Gastroesophageal sphincter (tissue), 4 donors: Measurements from ENCODE around the gene MCUR1. TPM values are rescaled to one million over a fixed set of nuclear protein-coding genes. Genes with fewer than 3 reads are reported as not detected.
"Not testable (repeated sequence)": the region's sequence is repeated elsewhere in the genome, so short reads cannot be mapped to it uniquely, and the experiment has no call there.

Experiments used
- ATAC-seq: fragments of 150-250 bp; one replicate; pipeline ENCODE4 v1.9.1; 2016; ENCODE audit warnings: mild to moderate bottlenecking, moderate library complexity
- H3K27ac ChIP-seq, 4 donors: fragments of 200-600 bp; sonication (generic) in 3 of 4; 1 replicate in 3 of 4; 2 replicates in 1 of 4; pipeline ENCODE4 v1.5.1; 2016 to 2019
- H3K27me3 ChIP-seq: fragments of 200-600 bp; sonication (generic); one replicate; pipeline ENCODE4 v1.5.1; 2019
- H3K36me3 ChIP-seq, 2 donors: fragments of 200-600 bp; sonication (generic); one replicate each; pipeline ENCODE4 v1.5.1; 2019; ENCODE audit warnings: control low read depth in 1 of 2
- H3K4me1 ChIP-seq, 3 donors: fragments of 200-600 bp; sonication (generic); 1 replicate in 2 of 3; 2 replicates in 1 of 3; pipeline ENCODE4 v1.5.1; 2016 to 2019; ENCODE audit warnings: control low read depth in 2 of 3
- H3K4me3 ChIP-seq, 2 donors: fragments of 200-600 bp; sonication (generic); one replicate each; pipeline ENCODE4 v1.5.1; 2019; ENCODE audit warnings: mild to moderate bottlenecking in 1 of 2, moderate library complexity in 1 of 2
- H3K9me3 ChIP-seq, 3 donors: fragments of 200-600 bp; sonication (generic); one replicate each; pipeline ENCODE4 v1.5.1; 2017 to 2019; ENCODE audit warnings: control low read depth in 2 of 3
- EP300 ChIP-seq: sonication (generic); formaldehyde crosslinking; IDR thresholded peaks from one replicate; pipeline ENCODE4 v1.6.1; 2017; ENCODE audit warnings: antibody characterized with exemption, mild to moderate bottlenecking
- POLR2A ChIP-seq, 2 donors: fragments of 450-650 bp; IDR thresholded peaks; one replicate each; pipeline ENCODE4 v1.6.1; 2017; ENCODE audit warnings: antibody characterized with exemption in 2 of 2, mild to moderate bottlenecking in 2 of 2, moderate library complexity in 1 of 2
- POLR2AphosphoS5 ChIP-seq: sonication (generic); formaldehyde crosslinking; IDR thresholded peaks from one replicate; pipeline ENCODE4 v1.6.1; 2017; ENCODE audit warnings: antibody characterized with exemption
- WGBS, 2 donors: methylation state at CpG; one replicate each; pipeline ENCODE4 v1.1.5; 2018; ENCODE audit warnings: low coverage in 1 of 2; 5-methylcytosine and 5-hydroxymethylcytosine counted together
- total RNA-seq, 4 donors: library from RNA; depleted of rRNA; stranded (reverse); fragments of >200 nt; gene quantifications; one replicate each; pipeline ENCODE4 v1.1.0, GENCODE V29; 2016
- TF ChIP-seq, protein P1 (sequence below), 4 experiments: fragments of 200-600 bp in 2 of 4; fragments of 450-650 bp in 2 of 4; sonication (generic) in 1 of 4; IDR thresholded peaks; one replicate each; pipeline ENCODE4 v1.5.1; 2017 to 2019; ENCODE audit warnings: antibody characterized with exemption in 4 of 4, mild to moderate bottlenecking in 2 of 4, moderate library complexity in 2 of 4

Gene MCUR1
- total RNA-seq, 4 donors from 2014 or later: 8.5 to 18.6 (median 11.9) TPM

- no peaks in the 10 kb centered on the region for H3K9me3 ChIP-seq
- H3K27ac ChIP-seq: no peak overlapping the region
- TF ChIP-seq, protein P1, sequence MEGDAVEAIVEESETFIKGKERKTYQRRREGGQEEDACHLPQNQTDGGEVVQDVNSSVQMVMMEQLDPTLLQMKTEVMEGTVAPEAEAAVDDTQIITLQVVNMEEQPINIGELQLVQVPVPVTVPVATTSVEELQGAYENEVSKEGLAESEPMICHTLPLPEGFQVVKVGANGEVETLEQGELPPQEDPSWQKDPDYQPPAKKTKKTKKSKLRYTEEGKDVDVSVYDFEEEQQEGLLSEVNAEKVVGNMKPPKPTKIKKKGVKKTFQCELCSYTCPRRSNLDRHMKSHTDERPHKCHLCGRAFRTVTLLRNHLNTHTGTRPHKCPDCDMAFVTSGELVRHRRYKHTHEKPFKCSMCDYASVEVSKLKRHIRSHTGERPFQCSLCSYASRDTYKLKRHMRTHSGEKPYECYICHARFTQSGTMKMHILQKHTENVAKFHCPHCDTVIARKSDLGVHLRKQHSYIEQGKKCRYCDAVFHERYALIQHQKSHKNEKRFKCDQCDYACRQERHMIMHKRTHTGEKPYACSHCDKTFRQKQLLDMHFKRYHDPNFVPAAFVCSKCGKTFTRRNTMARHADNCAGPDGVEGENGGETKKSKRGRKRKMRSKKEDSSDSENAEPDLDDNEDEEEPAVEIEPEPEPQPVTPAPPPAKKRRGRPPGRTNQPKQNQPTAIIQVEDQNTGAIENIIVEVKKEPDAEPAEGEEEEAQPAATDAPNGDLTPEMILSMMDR (IDR thresholded peaks at IDR 0.05): no peak
- TF ChIP-seq POLR2A (IDR thresholded peaks at IDR 0.05): no peak
- TF ChIP-seq POLR2AphosphoS5: no peak
- TF ChIP-seq EP300: no peak
- no peak overlapping the region for H3K4me3 ChIP-seq
- peaks cover 0 to 4% (median 2%) of the 10 kb centered on the region in 3 donors for H3K4me1 ChIP-seq
- H3K36me3 ChIP-seq: no peaks in the 10 kb centered on the region
- whole genome bisulfite sequencing, 2 donors: 98% methylated on average over 9 of the region's 34 CpGs; no CpG with 5 or more reads in 1 of the 2 donors
- peaks cover 47% of the 10 kb centered on the region for H3K27me3 ChIP-seq
- no peak for ATAC-seq
These were observed 40.4 kb upstream of the MCUR1 start for GRCh38 chr6:13854716-13855250.

DNA sequence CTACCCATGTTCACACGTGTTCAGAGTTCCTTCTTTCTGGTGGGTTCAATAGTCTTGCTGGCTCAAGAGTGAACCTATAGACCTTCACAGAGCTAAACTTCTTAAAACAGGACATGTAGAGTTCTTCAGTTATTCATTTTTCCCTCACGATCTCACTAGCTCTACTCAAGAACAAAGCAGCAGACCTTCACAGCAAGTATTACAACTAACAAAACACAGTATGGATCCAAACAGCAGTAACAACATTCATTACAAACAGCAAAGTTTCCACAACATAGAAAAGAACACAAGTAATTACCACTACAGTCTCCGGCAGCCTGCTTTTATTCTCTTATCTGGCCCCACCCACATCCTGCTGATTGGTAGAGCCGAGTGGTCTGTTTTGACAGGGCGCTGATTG lies 39.5 kb upstream of the MCUR1 start:
- WGBS, 2 donors: 87 to 92% methylated on average over 2 to 5 of the region's 5 CpGs

DNA sequence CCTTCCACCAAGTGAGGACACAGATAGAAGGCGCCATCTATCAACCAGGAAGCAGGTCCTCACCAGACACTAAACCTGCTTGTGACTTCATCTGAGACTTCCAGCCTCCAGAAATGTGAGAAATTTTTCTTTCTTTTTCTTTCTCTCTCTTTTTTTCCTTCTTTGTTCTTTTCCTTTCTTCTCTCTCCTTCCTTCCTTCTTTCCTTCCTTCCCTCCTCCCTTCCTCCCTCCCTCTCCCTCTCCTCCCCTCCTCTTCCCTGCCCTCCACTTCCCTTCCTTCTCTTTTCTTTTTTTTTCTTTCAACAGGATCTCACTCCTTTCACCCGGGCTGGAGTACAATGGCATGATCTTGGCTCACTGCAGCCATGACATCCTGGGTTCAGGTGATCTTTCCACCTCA lies 37.4 kb upstream of the MCUR1 start:
- 60 to 66% methylated on average over 1 to 2 of the region's 2 CpGs for WGBS, 2 donors
- no peak overlapping the region for H3K27ac ChIP-seq
- no peaks in the 10 kb centered on the region for H3K9me3 ChIP-seq
- no peak for ATAC-seq
- H3K36me3 ChIP-seq: no peaks in the 10 kb centered on the region
- peaks cover 21% of the 10 kb centered on the region for H3K27me3 ChIP-seq
- H3K4me3 ChIP-seq: no peak overlapping the region
- peaks cover 0 to 5% (median 0%) of the 10 kb centered on the region in 3 donors for H3K4me1 ChIP-seq
- no peak for TF ChIP-seq POLR2AphosphoS5
- TF ChIP-seq, protein P1 (IDR thresholded peaks at IDR 0.05): no peak
- no peak for TF ChIP-seq EP300
- TF ChIP-seq POLR2A (IDR thresholded peaks at IDR 0.05): no peak

More for the DNA sequence above, 39.5 kb upstream of the MCUR1 start:
- ATAC-seq: no peak
- no peak overlapping the region for H3K4me3 ChIP-seq
- no peaks in the 10 kb centered on the region for H3K9me3 ChIP-seq
- H3K27me3 ChIP-seq: peaks cover 38% of the 10 kb centered on the region
- H3K4me1 ChIP-seq: peaks cover 0 to 1% (median 0%) of the 10 kb centered on the region in 3 donors
- TF ChIP-seq POLR2AphosphoS5: no peak
- TF ChIP-seq POLR2A (IDR thresholded peaks at IDR 0.05): no peak
- TF ChIP-seq EP300: no peak
- TF ChIP-seq, protein P1 (IDR thresholded peaks at IDR 0.05): no peak
- no peaks in the 10 kb centered on the region for H3K36me3 ChIP-seq
- no peak overlapping the region for H3K27ac ChIP-seq

- no peaks in the 10 kb centered on the region for H3K9me3 ChIP-seq
- no peak overlapping the region for H3K27ac ChIP-seq
- 100% methylated on average over 1 of the region's 3 CpGs; no CpG with 5 or more reads in 1 of the 2 donors for WGBS, 2 donors
- peaks cover 0 to 5% (median 0%) of the 10 kb centered on the region in 3 donors for H3K4me1 ChIP-seq
- H3K27me3 ChIP-seq: peaks cover 24% of the 10 kb centered on the region
- H3K4me3 ChIP-seq: no peak overlapping the region
- ATAC-seq: no peak
- TF ChIP-seq, protein P1 (IDR thresholded peaks at IDR 0.05): no peak
- no peak for TF ChIP-seq POLR2AphosphoS5
- TF ChIP-seq EP300: no peak
- no peak for TF ChIP-seq POLR2A (IDR thresholded peaks at IDR 0.05)
- H3K36me3 ChIP-seq: no peaks in the 10 kb centered on the region
These were observed 37.0 kb upstream of the MCUR1 start for GRCh38 chr6:13851330-13851729.

DNA sequence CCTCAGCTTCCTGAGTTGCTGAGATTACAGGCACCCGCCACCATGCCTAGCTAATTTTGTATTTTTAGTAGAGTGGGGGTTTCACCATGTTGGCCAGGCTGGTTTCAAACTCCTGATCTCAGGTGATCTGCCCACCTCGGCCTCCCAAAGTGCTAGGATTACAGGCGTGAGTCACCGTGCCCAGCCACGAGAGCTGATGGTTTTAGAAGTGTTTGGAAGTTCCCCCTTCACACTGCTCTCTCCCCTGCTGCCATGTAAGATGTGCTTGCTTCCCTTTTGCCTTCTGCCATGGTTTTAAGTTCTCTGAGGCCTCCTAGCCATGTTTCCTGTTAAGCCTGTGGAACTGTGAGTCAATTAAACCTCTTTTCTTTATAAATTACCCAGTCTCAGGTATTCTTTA lies 36.3 kb upstream of the MCUR1 start:
- H3K4me1 ChIP-seq, H3K9me3 ChIP-seq, H3K36me3 ChIP-seq, ATAC-seq, H3K27ac ChIP-seq, H3K4me3 ChIP-seq: not testable (repeated sequence)
- peaks cover 24% of the 10 kb centered on the region for H3K27me3 ChIP-seq
- 93 to 100% methylated on average over 1 to 5 of the region's 5 CpGs for WGBS, 2 donors
